LoVo (cell line): ENCODE data around the gene MAPK12.
A peak's percentile ranks its signal among the peaks of the same experiment; 100 is the strongest.

Source experiments
- DNase-seq: peaks from one replicate; pipeline ENCODE4 v3.0.0-alpha.2; 2016; ENCODE audit warnings: low spot score

Gene MAPK12

DNA sequence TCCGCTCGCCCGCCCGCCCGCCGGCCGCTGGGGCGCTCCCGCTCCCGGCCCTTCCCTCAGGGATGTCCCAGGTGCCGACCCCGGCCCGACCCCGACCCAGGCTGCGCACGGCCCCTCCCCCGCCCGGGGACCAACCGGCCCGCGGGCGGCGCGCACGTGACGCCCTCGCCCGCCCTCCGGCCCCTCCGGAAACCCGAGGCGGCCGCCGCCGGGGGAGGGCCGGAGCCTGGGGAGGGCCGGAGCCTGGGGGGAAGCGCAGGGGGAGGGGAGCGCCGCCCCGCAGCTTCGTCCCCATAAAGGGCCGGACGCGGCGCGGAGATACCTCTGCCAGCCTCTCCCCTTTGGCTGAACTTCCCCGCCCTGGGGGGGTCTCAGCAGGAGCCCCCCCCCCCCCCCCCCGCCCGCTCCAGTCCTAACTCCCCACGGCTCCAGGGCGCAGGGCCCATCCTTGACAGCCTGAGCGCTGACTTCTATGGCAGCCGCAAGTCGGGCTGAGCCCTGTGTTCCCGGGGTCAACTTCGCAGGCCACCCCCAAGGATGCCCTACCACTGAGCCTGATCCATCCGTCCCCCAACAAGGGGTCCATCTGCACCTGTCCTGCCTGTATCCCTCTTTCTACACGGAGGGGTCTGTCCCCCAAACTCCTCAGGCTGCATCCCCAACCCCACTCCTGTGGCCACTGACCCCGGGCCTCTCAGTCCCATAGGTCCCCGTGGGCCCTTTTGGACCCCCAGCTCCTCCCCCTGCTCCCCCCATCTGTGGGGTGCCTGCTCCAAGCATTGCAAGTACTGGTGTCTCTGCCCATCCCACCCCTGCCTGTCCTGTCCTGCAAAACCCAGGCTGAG lies at the start of gene MAPK12:
Gene MAPK12 (minus strand): TSS at position 69 of the 845 bp plus-strand sequence. CDS start 174 bp downstream, outside the sequence.
- DNase-seq = no peak

GRCh38 chr22:50310949-50311444 lies 49.5 kb upstream of the MAPK12 start:
- no peak for DNase-seq

DNA sequence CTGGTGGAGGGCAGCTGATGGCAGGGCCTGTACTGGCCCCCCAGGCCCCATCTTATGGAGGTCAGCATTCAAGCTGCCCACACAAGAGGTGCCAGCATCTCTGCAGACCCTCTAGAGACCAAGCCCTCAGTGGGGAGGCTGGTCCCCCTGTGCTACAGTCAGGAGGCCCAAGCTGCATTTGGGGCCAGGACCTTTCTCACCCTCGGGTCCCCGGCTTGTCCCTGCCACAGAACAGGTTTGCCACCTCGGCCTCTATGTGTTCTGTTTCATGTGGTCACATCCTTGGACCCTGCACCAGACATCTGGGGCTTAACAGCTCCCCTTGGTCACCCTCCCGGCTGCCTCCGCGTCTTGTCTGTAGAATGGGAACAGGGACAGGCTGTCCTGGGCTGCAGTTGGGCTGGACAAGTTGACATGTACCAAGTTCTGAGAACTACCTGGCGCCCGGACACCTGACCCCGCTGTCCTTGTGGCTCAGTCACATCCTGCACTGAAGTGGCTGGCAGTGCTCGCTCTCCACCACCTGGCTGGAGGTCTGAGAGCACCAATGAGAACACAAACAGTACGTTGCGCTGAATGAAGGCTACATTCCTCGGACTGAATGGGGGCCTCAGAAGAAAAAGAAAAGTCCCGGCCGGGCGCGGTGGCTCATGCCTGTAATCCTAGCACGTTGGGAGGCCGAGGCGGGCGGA lies 48.7 kb upstream of the MAPK12 start:
- no peak for DNase-seq

GRCh38 chr22:50309601-50309991 lies 48.1 kb upstream of the MAPK12 start:
- no peak for DNase-seq

DNA sequence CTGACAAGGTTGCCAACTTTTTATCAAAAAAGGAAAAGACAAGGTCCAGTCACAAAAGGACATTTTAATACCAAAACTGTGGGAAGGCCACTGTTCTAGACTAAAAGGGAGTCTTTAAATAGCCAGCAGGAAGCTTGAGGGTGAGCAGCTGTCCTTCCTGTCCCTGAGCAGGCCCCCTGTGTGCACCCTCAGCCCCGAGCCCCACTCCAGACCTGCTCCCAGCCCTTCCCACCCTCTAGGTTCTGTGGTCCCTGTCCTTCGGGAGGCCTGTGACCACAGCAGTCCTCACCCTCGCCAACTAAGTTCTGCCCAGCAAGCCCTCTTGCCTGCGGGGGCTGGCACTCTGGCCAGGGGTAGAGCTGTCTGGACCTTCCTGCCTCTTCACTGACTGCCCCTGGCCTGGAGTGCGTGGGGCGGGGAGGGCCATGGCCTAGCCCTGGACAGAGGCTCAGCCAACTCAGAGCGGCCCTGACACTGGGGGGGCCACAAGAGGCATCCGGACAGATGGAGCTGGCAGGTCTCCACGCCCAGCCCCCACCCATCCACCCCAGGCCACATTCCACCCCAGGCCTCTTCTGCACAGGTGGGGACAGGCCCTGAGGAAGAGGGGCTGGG lies 47.6 kb upstream of the MAPK12 start:
- no peak for DNase-seq

DNA sequence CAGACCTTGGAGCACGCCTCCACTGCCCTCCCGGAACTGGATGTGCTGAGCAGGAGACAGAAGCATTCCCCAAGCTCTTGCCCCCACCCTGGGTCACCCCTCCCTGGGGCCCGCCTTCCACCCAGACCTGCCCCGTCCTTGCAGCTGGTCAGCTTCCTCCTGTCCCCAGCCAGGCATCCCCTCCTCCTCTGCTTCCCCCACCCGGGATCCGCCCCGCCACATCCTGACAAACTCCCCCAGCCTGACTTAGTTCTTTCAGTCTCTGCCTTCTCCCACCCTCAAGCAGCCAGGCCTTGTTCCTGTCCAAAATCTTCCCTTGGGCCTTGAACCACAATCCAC lies 47.1 kb upstream of the MAPK12 start:
- DNase-seq = no peak

DNA sequence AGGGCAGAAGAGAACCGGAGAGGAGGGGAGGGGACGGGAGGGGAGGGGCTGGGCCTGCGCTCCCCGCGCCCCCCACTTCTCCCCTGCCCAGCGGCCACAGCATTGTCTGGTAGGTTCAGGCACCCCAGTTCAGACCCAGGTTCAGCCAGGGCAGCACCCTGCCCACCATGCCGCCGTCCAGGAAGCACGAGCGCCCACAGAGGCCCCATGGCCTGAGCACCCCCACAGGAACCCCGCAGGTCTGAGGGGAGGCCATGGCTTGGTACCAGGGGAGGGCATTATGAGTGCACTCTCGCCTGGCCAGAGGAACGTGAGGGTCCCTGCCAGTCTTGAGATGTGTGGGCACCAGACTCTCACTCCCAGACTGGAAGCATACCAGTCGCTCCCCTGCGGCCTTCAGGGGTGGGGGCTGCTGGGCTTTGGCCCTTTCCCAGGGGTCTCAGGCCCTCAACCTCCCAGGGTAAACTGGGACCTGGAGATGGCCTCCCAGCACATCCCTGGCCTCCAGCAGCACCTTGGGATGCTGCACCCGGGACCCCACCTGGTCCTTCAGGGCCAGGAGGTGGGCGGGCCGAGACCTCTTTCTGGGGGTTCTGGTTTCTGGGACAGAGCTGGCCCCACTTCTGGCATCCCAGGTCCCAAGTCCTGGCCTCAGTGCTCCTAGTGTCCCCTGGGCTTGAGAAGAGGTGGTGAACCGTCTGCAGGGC lies 46.6 kb upstream of the MAPK12 start:
- no peak for DNase-seq

- DNase-seq = peak; percentile 84
Measured at GRCh38 chr22:50306753-50307749, 45.6 kb upstream of the MAPK12 start, which contains the start of gene PLXNB2. Gene PLXNB2, minus strand, starts transcription at chr22:50307646. Its CDS starts 17,062 bp downstream, at chr22:50290584.

GRCh38 chr22:50305923-50306566 lies 44.6 kb upstream of the MAPK12 start:
- peak; percentile 92 for DNase-seq

DNA sequence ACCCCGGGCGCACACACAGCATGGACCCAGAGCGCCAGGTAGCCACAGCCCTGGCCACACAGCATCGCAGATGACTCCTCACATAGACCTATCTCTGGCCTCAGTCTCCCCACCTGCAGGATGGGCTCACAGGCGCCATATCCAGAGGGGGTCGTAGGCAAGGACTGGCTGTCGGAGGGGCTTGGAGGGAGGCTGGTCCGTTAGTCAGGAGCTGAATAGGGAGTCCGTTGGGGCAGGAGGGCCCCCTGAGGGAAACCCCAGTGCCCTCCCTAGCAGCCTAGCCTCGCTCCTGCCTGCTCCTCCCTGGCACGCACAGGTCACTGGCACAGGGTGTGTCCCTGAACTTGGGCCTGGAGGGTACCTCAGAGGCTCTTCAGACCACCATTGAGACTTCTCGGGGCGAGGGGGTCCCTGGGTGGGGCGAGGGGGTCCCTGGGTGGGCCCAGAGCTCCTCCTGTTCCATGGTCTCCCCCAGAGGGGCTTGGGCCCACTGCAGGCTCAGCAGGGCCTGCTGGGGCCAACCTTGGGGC lies 44.0 kb upstream of the MAPK12 start:
- no peak for DNase-seq

- DNase-seq = peak; percentile 69
Measured at GRCh38 chr22:50304528-50305392, 43.3 kb upstream of the MAPK12 start.

DNA sequence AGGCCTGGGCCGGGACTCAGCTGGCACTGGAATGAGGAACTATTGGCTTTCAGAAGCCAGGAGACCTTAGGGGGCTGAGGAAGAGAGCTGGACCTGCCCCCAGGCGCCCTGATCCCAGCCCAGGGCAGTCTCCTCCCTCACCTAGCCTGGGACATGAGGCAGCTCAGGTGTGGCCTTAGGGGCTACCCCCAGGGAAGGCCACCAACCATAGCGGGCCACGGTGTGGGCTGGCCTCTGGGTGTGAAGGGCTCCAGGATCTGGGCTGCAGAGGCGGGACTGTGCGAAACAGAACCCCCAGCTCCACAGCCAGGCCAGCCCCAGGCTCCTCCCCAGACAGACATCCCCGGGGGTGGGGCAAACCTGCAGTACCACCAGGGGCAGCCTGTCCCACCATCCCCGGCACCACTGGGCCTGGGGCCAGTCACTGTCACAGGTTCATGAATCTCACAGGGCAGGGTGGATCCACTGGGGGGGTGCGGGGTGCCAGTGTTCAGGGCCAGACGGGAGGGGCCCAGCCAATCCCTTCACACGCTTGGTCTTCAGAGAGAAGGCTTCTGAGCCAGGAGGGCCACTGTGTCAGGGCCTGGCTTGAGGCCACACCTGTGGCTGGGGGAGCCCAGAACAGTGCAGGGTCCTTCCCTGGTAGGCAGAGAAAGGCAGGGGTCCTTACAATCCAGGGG lies 42.5 kb upstream of the MAPK12 start:
- DNase-seq = peak; percentile 66

GRCh38 chr22:50303515-50303847 lies 42.0 kb upstream of the MAPK12 start:
- DNase-seq = no peak

DNA sequence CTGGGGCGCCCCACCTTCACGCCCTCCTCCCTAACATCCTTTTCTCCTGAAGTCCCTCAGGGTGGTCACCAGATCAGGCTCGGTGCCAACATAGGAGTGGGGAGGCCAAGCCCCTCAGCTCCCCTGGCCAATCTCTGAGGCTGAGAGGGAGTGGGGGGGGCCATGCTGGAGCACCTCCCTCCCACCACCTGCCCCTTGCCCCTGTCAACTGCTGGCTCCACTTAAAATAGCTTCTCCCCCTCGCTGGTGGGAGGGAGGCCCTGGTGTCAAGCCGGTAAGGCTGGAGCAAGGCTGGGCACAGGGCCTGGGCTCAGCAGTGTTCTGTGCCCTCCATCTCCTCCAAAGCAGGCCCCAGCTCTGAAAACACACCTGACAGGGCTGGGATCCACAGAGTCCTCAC lies 41.1 kb upstream of the MAPK12 start:
- DNase-seq = no peak

DNA sequence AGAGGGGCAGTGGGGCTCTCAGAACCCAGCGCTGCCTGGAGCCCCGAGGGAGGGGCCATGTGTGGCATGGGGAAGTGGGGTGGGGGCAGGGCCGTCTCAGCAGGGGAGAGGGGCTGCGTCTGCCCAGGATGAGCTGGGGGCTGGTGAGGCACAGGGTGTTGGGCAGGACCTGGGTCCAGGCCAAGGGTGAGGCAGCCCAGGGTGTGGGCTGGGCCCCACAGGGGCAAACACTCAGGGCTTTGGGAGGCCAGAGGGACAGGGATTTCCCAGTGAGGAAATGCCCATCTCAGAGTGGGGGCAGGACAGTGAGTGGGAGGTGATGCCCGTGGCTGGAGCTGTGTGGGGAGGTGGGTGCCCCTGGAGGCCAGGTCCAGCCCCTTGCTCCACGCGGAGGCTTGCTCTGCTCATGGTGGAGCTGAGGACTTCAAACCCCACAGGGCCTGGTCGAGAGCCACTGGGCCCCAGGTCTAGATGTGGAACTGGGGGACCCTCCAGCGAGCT lies 40.6 kb upstream of the MAPK12 start:
- DNase-seq = no peak

DNA sequence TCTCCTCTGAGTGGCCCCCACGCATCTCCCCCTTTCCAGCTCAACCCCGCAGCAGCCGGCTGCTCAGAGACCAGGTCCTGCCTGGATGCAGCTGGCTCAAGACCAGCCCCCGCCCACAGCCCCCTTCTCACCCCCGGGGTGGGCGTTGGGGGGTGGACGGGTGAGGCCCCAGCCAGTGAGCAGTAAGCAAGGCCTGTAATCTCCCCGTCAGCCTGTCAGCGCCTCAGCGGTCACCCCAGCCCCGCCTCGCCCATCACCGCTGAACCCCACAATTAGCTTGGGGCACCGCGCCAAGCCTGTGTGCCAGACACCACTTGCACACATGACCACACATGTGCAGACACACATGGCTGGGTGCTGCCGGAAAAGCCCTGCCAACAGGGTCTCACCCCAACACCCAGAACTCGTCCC lies 40.1 kb upstream of the MAPK12 start:
- DNase-seq = no peak

- no peak for DNase-seq
Measured at GRCh38 chr22:50300620-50301257, 39.3 kb upstream of the MAPK12 start.
